Calu3 (cell line): ENCODE data around the gene IER3. TPM values are rescaled to one million over a fixed set of nuclear protein-coding genes. Genes with fewer than 3 reads are reported as not detected.
A peak's percentile ranks its signal among the peaks of the same experiment; 100 is the strongest.

Source experiments
- BruUV-seq: library from RNA; stranded (reverse); fragments of 400-500 nt; replicated peaks from 2 replicates; lab custom pipeline; 2021; lab: Mats Ljungman, UMichigan
- CTCF ChIA-PET: fragments of 300-600 bp; sonication (Branson Sonifier 250); formaldehyde crosslinking; loops from one replicate; lab custom pipeline; 2022; ENCODE audit warnings: antibody characterized with exemption; lab: Charles Lee
- DNase-seq: peaks from one replicate; pipeline ENCODE4 v3.0.0; 2022
- H3K27ac Mint-ChIP-seq: one replicate; pipeline ENCODE4 v1.8.0; 2022; ENCODE audit warnings: mixed read lengths; ENCODE audit not compliant: unreplicated experiment
- H3K27me3 Mint-ChIP-seq: one replicate; pipeline ENCODE4 v1.8.0; 2022; ENCODE audit warnings: mixed read lengths; ENCODE audit not compliant: unreplicated experiment
- H3K36me3 Mint-ChIP-seq: one replicate; pipeline ENCODE4 v1.8.0; 2022; ENCODE audit warnings: mild to moderate bottlenecking, moderate library complexity, mixed read lengths; ENCODE audit not compliant: insufficient read depth, unreplicated experiment
- H3K4me1 Mint-ChIP-seq: one replicate; pipeline ENCODE4 v1.8.0; 2022; ENCODE audit warnings: mild to moderate bottlenecking, low read depth, mixed read lengths; ENCODE audit not compliant: unreplicated experiment
- H3K4me3 Mint-ChIP-seq: one replicate; pipeline ENCODE4 v1.8.0; 2022; ENCODE audit warnings: mild to moderate bottlenecking, low read depth, moderate library complexity, mixed read lengths; ENCODE audit not compliant: unreplicated experiment
- H3K9me3 Mint-ChIP-seq: one replicate; pipeline ENCODE4 v1.8.0; 2022; ENCODE audit warnings: low read depth, mixed read lengths; ENCODE audit not compliant: unreplicated experiment
- intact Hi-C: fragments of 100-400 bp; cut with micrococcal nuclease; formaldehyde crosslinking; loops from one replicate; pipeline ENCODE4 v1.10.0; 2022; ENCODE audit not compliant: unreplicated experiment
- total RNA-seq: library from RNA; stranded (reverse); gene quantifications from 2 replicates; pipeline ENCODE4 v1.2.3, GENCODE V29; 2022
- TF ChIP-seq, protein P1 (sequence below): fragments of 200-600 bp; IDR thresholded peaks from one replicate; pipeline ENCODE4 v1.8.0; 2022; ENCODE audit warnings: antibody characterized with exemption; ENCODE audit not compliant: unreplicated experiment

The IER3 gene
- total RNA-seq, 1 experiment from 2014 or later: 458 TPM

GRCh38 chr6:30747902-30748769 is 3.8 kb upstream of the IER3 start:
- Mint-ChIP-seq H3K4me3 (peak overlapping the region; percentile 59), H3K27me3 (peaks cover 11% of the 10 kb centered on the region), H3K4me1 (peaks cover 60% of the 10 kb centered on the region), H3K36me3 (peaks cover 78% of the 10 kb centered on the region), H3K9me3 (no peaks in the 10 kb centered on the region), H3K27ac (peak overlapping the region; percentile 98)
- DNase-seq: peak; percentile 62
- TF ChIP-seq, protein P1, sequence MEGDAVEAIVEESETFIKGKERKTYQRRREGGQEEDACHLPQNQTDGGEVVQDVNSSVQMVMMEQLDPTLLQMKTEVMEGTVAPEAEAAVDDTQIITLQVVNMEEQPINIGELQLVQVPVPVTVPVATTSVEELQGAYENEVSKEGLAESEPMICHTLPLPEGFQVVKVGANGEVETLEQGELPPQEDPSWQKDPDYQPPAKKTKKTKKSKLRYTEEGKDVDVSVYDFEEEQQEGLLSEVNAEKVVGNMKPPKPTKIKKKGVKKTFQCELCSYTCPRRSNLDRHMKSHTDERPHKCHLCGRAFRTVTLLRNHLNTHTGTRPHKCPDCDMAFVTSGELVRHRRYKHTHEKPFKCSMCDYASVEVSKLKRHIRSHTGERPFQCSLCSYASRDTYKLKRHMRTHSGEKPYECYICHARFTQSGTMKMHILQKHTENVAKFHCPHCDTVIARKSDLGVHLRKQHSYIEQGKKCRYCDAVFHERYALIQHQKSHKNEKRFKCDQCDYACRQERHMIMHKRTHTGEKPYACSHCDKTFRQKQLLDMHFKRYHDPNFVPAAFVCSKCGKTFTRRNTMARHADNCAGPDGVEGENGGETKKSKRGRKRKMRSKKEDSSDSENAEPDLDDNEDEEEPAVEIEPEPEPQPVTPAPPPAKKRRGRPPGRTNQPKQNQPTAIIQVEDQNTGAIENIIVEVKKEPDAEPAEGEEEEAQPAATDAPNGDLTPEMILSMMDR: no peak
- CTCF ChIA-PET: interaction anchor here (0.6 to 2.2 kb wide), 8 partner anchors 11 to 734 kb away, joined by 3 to 11 read pairs (median 5); no protein-coding TSS in a partner anchor
- intact Hi-C loops: loop anchor here (2.0 kb wide), 3 partner anchors 17 to 75 kb away; no protein-coding TSS in a partner anchor
- BruUV-seq: no TSS peak

- H3K36me3 Mint-ChIP-seq: peaks cover 81% of the 10 kb centered on the region
- peak overlapping the region; percentile 59 for H3K4me3 Mint-ChIP-seq
- no peaks in the 10 kb centered on the region for H3K9me3 Mint-ChIP-seq
- peaks cover 52% of the 10 kb centered on the region for H3K4me1 Mint-ChIP-seq
- no peak for DNase-seq
- TF ChIP-seq, protein P1: no peak
- peak overlapping the region; percentile 98 for H3K27ac Mint-ChIP-seq
- no TSS peak for BruUV-seq
- CTCF ChIA-PET: interaction anchor here (0.6 to 1.0 kb wide), 4 partner anchors 12 to 734 kb away, joined by 3 to 4 read pairs (median 3); no protein-coding TSS in a partner anchor
- H3K27me3 Mint-ChIP-seq: peaks cover 13% of the 10 kb centered on the region
- intact Hi-C loops: no loop called here
Observed at GRCh38 chr6:30747300-30747687, 2.9 kb upstream of the IER3 start.

DNA sequence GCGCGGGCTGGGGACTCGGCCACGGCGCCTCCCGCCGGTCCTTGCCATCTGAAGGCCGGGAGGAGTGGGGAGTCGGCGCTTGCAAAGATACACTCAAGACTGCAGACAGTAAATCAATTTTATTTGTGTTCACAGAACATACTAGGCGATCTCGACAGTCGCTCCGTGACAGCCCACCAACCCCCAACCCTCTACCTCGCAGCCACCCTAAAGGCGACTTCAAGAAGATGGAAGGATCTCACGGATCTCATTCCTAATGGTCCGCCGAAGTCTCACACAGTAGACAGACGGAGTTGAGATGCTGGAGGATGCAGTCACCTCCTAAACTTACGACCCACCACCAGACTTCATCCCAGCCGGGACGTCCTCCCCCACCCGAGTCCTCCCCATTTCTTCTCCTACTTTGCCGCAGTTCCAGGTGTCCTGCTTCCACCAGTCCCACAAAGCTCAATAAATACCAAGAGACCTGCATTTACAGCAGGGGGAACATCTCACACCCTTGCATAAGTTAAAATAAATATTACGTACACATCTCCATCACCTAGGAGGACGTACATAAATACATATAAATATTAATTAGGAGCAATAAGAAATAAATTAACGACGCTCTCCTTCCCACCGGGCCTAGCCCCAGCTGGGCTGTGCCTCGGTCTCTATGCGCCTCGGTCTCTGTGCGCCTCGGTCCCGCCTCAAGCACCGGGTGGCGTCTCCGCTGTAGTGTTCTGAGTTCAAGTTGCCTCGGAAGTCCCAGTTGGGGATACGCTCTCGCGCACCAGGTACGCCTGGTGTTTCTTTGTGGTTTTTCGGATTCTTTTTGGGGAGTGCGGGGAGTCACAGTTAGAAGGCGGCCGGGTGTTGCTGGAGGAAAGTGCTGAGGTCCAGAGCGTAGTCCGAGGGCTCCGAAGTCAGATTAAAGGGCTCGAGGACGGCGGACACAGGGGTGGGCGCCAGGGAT is 971 bp downstream of the IER3 start:
- Mint-ChIP-seq H3K4me1 (peaks cover 64% of the 10 kb centered on the region), H3K9me3 (no peaks in the 10 kb centered on the region), H3K36me3 (peaks cover 90% of the 10 kb centered on the region), H3K27ac (peak overlapping the region; percentile 98), H3K4me3 (peak overlapping the region; percentile 93), H3K27me3 (peaks cover 13% of the 10 kb centered on the region)
- TF ChIP-seq, protein P1: no peak
- DNase-seq: no peak
- TSS peak; percentile 99 for BruUV-seq
- intact Hi-C loops: loop anchor here (2.0 kb wide), 2 partner anchors 71 to 133 kb away; no protein-coding TSS in a partner anchor
- CTCF ChIA-PET: interaction anchor here (0.6 to 2.1 kb wide), 5 partner anchors 26 to 95 kb away, joined by 4 to 10 read pairs (median 6); no protein-coding TSS in a partner anchor
